WTC11 (cell line): ENCODE data around the gene USP27X.

ENCODE experiments used
- ATF2 ChIP-seq: sonication (generic); formaldehyde crosslinking; IDR thresholded peaks from 2 replicates; pipeline ENCODE4 v1.8.1; 2022; ENCODE audit warnings: low read depth, missing genetic modification reagents, borderline replicate concordance
- CREB1 ChIP-seq: sonication (generic); formaldehyde crosslinking; IDR thresholded peaks from 2 replicates; pipeline ENCODE4 v1.8.0; 2023; ENCODE audit warnings: mild to moderate bottlenecking, missing genetic modification reagents
- FOXJ3 ChIP-seq: sonication (generic); formaldehyde crosslinking; IDR thresholded peaks from 2 replicates; pipeline ENCODE4 v1.9.0; 2021; ENCODE audit warnings: missing genetic modification reagents, mild to moderate bottlenecking, borderline replicate concordance
- JUN ChIP-seq: sonication (generic); formaldehyde crosslinking; IDR thresholded peaks from 2 replicates; pipeline ENCODE4 v1.8.0; 2023; ENCODE audit warnings: mild to moderate bottlenecking, missing genetic modification reagents
- ZNF138 ChIP-seq: sonication (generic); formaldehyde crosslinking; conservative IDR thresholded peaks from 2 replicates; pipeline ENCODE4 v1.8.1; 2022; ENCODE audit warnings: mild to moderate bottlenecking, moderate library complexity, missing genetic modification reagents
- TF ChIP-seq, protein P1 (sequence below): fragments of 200-600 bp; IDR thresholded peaks from 2 replicates; pipeline ENCODE4 v1.8.0; 2022; ENCODE audit warnings: antibody characterized with exemption
- TF ChIP-seq, protein P2 (sequence below): sonication (generic); formaldehyde crosslinking; IDR thresholded peaks from 2 replicates; pipeline ENCODE4 v1.8.1; 2023; ENCODE audit warnings: mild to moderate bottlenecking, missing genetic modification reagents, moderate library complexity

DNA sequence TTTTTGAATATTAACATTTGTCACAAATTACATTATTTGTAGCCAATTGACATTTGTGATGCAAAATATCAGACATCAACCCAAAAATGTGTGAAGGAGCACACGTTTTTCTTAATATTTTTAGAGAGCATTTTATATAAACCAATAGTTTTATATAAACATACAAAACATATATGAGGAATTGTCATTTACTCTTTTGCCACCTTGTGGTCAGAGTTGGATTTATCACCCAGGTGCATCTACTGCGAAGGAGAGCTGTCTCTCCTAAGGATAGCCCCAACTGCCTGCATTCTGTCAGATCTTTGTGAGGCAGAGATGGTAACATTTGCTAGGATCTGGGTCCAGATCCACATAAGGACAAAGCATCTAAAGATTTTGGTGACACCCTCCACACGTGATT lies 2.5 kb upstream of the USP27X start:
- TF ChIP-seq CREB1: no peak
- no peak for TF ChIP-seq ATF2 (CRISPR knock-in tag)
- no peak for TF ChIP-seq FOXJ3 (CRISPR knock-in tag)
- TF ChIP-seq, protein P1, sequence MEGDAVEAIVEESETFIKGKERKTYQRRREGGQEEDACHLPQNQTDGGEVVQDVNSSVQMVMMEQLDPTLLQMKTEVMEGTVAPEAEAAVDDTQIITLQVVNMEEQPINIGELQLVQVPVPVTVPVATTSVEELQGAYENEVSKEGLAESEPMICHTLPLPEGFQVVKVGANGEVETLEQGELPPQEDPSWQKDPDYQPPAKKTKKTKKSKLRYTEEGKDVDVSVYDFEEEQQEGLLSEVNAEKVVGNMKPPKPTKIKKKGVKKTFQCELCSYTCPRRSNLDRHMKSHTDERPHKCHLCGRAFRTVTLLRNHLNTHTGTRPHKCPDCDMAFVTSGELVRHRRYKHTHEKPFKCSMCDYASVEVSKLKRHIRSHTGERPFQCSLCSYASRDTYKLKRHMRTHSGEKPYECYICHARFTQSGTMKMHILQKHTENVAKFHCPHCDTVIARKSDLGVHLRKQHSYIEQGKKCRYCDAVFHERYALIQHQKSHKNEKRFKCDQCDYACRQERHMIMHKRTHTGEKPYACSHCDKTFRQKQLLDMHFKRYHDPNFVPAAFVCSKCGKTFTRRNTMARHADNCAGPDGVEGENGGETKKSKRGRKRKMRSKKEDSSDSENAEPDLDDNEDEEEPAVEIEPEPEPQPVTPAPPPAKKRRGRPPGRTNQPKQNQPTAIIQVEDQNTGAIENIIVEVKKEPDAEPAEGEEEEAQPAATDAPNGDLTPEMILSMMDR: no peak
- no peak for TF ChIP-seq JUN (CRISPR knock-in tag)
- TF ChIP-seq, protein P2, sequence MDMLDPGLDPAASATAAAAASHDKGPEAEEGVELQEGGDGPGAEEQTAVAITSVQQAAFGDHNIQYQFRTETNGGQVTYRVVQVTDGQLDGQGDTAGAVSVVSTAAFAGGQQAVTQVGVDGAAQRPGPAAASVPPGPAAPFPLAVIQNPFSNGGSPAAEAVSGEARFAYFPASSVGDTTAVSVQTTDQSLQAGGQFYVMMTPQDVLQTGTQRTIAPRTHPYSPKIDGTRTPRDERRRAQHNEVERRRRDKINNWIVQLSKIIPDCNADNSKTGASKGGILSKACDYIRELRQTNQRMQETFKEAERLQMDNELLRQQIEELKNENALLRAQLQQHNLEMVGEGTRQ (CRISPR knock-in tag): no peak
- TF ChIP-seq ZNF138 (CRISPR knock-in tag): no peak
